Endothelial cell of umbilical vein (primary cell): ENCODE results near the gene ERGIC1. TPM values are rescaled to one million over a fixed set of nuclear protein-coding genes. Genes with fewer than 3 reads are reported as not detected.

ENCODE experiments used
- BruUV-seq: library from RNA; stranded (reverse); fragments of 400-500 nt; replicated peaks from 2 replicates; lab custom pipeline; 2021; lab: Mats Ljungman, UMichigan
- CTCF ChIA-PET: fragments of 300-600, 350-600 bp; sonication (Branson Sonifier 250); formaldehyde crosslinking; loops from one replicate; lab custom pipeline; 2021; ENCODE audit warnings: antibody characterized with exemption, inconsistent platforms; lab: Charles Lee
- POLR2A ChIA-PET: fragments of 300-600, 350-600 bp; sonication (Branson Sonifier 250); formaldehyde crosslinking; loops from one replicate; lab custom pipeline; 2021; ENCODE audit warnings: antibody characterized with exemption, inconsistent platforms; lab: Charles Lee
- DNase-seq: peaks from one replicate; pipeline ENCODE4 v3.0.0-alpha.2; 2011; ENCODE audit warnings: low read depth, low spot score
- FAIRE-seq: peaks from 2 replicates; lab custom pipeline; 2011; peaks lifted over from hg19 to GRCh38; lab: Jason Lieb, UNC
- H2AFZ ChIP-seq: 2 replicates; pipeline ENCODE4 v1.6.0; 2012; ENCODE audit warnings: low read depth, low read length, control low read depth, inconsistent platforms
- H3K27ac ChIP-seq: 2 replicates; pipeline ENCODE4 v1.5.1; 2011; ENCODE audit warnings: low read depth, mild to moderate bottlenecking, control low read depth, low read length, moderate library complexity; ENCODE audit not compliant: insufficient read depth
- H3K27me3 ChIP-seq, 2 experiments: 2 replicates each; pipeline versions ENCODE4 v1.6.0 to v1.6.1; 2011; ENCODE audit warnings: low read length in 2 of 2, mixed read lengths in 1 of 2; ENCODE audit not compliant: control insufficient read depth in 2 of 2, insufficient read depth in 2 of 2
- H3K36me3 ChIP-seq, 2 experiments: 2 replicates in 1 of 2; 3 replicates in 1 of 2; pipeline ENCODE4 v1.5.1; 2011; ENCODE audit warnings: low read length in 2 of 2, mild to moderate bottlenecking in 1 of 2, moderate library complexity in 1 of 2; ENCODE audit not compliant: control insufficient read depth in 2 of 2, insufficient read depth in 2 of 2; ENCODE audit errors: extremely low read depth in 1 of 2
- H3K4me1 ChIP-seq: 3 replicates; pipeline ENCODE4 v1.5.1; 2011; ENCODE audit warnings: mild to moderate bottlenecking, low read length; ENCODE audit not compliant: control insufficient read depth, insufficient read depth; ENCODE audit errors: extremely low read depth
- H3K4me2 ChIP-seq: 2 replicates; pipeline ENCODE4 v1.6.1; 2011; ENCODE audit warnings: low read length, control low read depth, mixed read lengths; ENCODE audit not compliant: insufficient read depth
- H3K4me3 ChIP-seq, 3 experiments: fragments of 200-600 bp in 1 of 3; sonication (generic), shearing (Covaris generic) in 1 of 3; replicated peaks in 1 of 3; 2 replicates each; pipeline ENCODE4 v1.5.1; 2011 to 2016; ENCODE audit warnings: control low read depth in 3 of 3, low read length in 3 of 3, mild to moderate bottlenecking in 2 of 3, inconsistent platforms in 1 of 3, low read depth in 1 of 3, moderate library complexity in 1 of 3; ENCODE audit not compliant: insufficient read depth in 1 of 3
- H3K79me2 ChIP-seq: 2 replicates; pipeline ENCODE4 v1.6.0; 2012; ENCODE audit warnings: low read length, inconsistent platforms; ENCODE audit not compliant: control insufficient read depth, insufficient read depth
- H3K9ac ChIP-seq: replicated peaks from 2 replicates; pipeline ENCODE3; 2011; ENCODE audit warnings: low read length, control low read depth; ENCODE audit not compliant: insufficient read depth; ENCODE audit errors: extremely low read depth
- H3K9me1 ChIP-seq: replicated peaks from 3 replicates; pipeline ENCODE4 v1.6.0; 2011; ENCODE audit warnings: mild to moderate bottlenecking, low read length; ENCODE audit not compliant: control insufficient read depth, insufficient read depth; ENCODE audit errors: extremely low read depth
- H3K9me3 ChIP-seq: replicated peaks from 2 replicates; pipeline ENCODE4 v1.5.1; 2012; ENCODE audit warnings: low read length, inconsistent platforms; ENCODE audit not compliant: control insufficient read depth, insufficient read depth
- H4K20me1 ChIP-seq: replicated peaks from 2 replicates; pipeline ENCODE3; 2011; ENCODE audit warnings: mild to moderate bottlenecking, low read length; ENCODE audit not compliant: control insufficient read depth, insufficient read depth; ENCODE audit errors: extremely low read depth
- EZH2 ChIP-seq: IDR thresholded peaks from 2 replicates; pipeline ENCODE4 v1.6.1; 2012; ENCODE audit warnings: borderline replicate concordance, low read depth, mild to moderate bottlenecking, moderate library complexity, low read length, inconsistent platforms; ENCODE audit not compliant: severe bottlenecking
- GATA2 ChIP-seq: IDR thresholded peaks from 2 replicates; pipeline ENCODE4 v1.7.0; 2011; ENCODE audit warnings: low read depth, mild to moderate bottlenecking, moderate library complexity, mixed read lengths, low read length; ENCODE audit not compliant: insufficient read length, insufficient read depth
- MYC ChIP-seq: IDR thresholded peaks from one replicate; pipeline ENCODE4 v1.6.1; 2011; ENCODE audit warnings: mild to moderate bottlenecking, low read depth, low read length
- POLR2A ChIP-seq: IDR thresholded peaks from 2 replicates; pipeline ENCODE4 v1.6.1; 2012; ENCODE audit warnings: low read depth, mild to moderate bottlenecking, control low read depth, low read length
- dilution Hi-C: fragments of 300-500 bp; cut with MboI; formaldehyde crosslinking; loops from one replicate; pipeline ENCODE4 v1.15.0; 2019; ENCODE audit warnings: low sequenced_read_pairs; ENCODE audit not compliant: extremely low pct_ligation_motif_present
- intact Hi-C: fragments of 100-400 bp; cut with micrococcal nuclease; formaldehyde crosslinking; loops from one replicate; pipeline ENCODE4 v1.10.0; 2022
- polyA plus RNA-seq, 4 experiments: library from polyadenylated mRNA; depleted of rRNA in 3 of 4; stranded (reverse) in 3 of 4; unstranded in 1 of 4; fragments of >200 nt; gene quantifications; 2 replicates each; pipeline versions ENCODE4 v1.2.1 to v1.2.3, GENCODE V29; 2011 to 2012; ENCODE audit warnings: missing spikeins in 1 of 4
- total RNA-seq: library from RNA; stranded (reverse); gene quantifications from 2 replicates; pipeline ENCODE4 v1.2.3, GENCODE V29; 2021
- TF ChIP-seq, protein P1 (sequence below): IDR thresholded peaks from 2 replicates; pipeline ENCODE4 v1.6.1; 2011; ENCODE audit not compliant: insufficient read depth, insufficient read length
- TF ChIP-seq, protein P2 (sequence below), 2 donors: IDR thresholded peaks; 1 replicate in 1 of 2; 2 replicates in 1 of 2; pipeline ENCODE4 v1.5.1; 2011; ENCODE audit warnings: low read length in 2 of 2, mild to moderate bottlenecking in 2 of 2, moderate library complexity in 2 of 2, control low read depth in 1 of 2, inconsistent platforms in 1 of 2, low read depth in 1 of 2; ENCODE audit not compliant: insufficient read depth in 1 of 2; ENCODE audit errors: extremely low read depth in 1 of 2

ERGIC1 gene
- total and polyA plus RNA-seq, 2 donors (not counting 3 experiments of a cell fraction or from before 2014, with no cell fraction given) = 105 to 109 TPM

DNA sequence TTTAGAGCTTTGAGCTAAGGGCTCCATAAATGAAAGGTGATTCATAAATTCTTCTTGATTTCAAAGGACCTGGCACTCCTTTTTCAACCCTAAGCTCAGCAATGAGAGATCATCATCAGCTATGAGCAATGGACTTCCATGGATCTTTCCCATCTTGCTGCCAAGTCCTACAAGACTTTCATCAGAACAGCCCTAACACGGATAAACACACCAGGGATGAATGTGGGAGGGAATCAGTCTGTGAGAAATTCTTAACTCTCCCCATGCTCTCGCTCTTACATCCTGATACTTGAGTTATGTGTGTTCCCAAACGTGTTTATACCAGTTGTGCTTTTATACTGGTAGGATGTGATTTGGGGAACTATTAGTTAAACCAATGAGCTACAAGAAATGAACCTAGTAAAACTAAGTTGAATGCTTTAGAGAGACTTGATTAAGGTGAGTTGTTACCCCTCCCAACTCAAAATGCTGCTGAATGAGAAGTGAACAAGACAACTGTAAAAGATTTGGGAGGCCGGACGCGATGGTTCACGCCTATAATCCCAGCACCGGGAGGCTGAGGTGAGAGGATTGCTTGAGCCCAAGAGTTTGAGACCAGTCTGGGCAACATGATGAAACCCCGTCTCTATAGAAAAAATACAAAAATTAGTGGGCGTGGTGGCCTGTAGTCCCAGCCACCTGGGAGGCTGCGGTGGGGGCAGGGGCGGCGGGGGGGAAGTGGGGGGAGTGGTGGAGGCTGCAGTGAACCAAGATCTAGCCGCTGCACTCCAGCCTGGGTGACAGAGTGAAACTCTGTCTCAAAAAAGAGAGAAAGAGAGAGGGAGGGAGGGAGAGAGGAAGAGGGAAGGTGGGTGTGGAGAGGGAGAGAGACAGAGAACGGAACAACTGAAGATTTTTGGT is 120.0 kb downstream of the ERGIC1 start:
- no peaks in the 10 kb centered on the region for H4K20me1 ChIP-seq
- no peak overlapping the region for H3K27ac ChIP-seq
- no peaks in the 10 kb centered on the region for H3K27me3 ChIP-seq
- DNase-seq (no peak), FAIRE-seq (peak; percentile 66)
- TF ChIP-seq, protein P1, sequence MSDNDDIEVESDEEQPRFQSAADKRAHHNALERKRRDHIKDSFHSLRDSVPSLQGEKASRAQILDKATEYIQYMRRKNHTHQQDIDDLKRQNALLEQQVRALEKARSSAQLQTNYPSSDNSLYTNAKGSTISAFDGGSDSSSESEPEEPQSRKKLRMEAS = no peak
- no peak for TF ChIP-seq MYC
- no peak for TF ChIP-seq EZH2
- TF ChIP-seq, protein P2, sequence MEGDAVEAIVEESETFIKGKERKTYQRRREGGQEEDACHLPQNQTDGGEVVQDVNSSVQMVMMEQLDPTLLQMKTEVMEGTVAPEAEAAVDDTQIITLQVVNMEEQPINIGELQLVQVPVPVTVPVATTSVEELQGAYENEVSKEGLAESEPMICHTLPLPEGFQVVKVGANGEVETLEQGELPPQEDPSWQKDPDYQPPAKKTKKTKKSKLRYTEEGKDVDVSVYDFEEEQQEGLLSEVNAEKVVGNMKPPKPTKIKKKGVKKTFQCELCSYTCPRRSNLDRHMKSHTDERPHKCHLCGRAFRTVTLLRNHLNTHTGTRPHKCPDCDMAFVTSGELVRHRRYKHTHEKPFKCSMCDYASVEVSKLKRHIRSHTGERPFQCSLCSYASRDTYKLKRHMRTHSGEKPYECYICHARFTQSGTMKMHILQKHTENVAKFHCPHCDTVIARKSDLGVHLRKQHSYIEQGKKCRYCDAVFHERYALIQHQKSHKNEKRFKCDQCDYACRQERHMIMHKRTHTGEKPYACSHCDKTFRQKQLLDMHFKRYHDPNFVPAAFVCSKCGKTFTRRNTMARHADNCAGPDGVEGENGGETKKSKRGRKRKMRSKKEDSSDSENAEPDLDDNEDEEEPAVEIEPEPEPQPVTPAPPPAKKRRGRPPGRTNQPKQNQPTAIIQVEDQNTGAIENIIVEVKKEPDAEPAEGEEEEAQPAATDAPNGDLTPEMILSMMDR (IDR thresholded peaks at IDR 0.05; ENCODE audit: extremely low read depth in 1 of 2, insufficient read depth in 1 of 2, low read depth in 1 of 2, low read length in 2 of 2) = no peak
- TF ChIP-seq GATA2 = no peak
- TF ChIP-seq POLR2A = no peak
- no peaks in the 10 kb centered on the region for H3K9me3 ChIP-seq
- dilution Hi-C loops (no loop called here), intact Hi-C loops (no loop called here)
- BruUV-seq = no TSS peak
- H3K9me1 ChIP-seq = no peaks in the 10 kb centered on the region
- H3K4me1 ChIP-seq = peaks cover 14% of the 10 kb centered on the region
- H3K9ac ChIP-seq = no peak overlapping the region
- ChIA-PET POLR2A (interaction anchor here (1.1 kb wide), 1 partner anchor 183 kb away, joined by 3 read pairs; the partner anchor contains the start of gene DUSP1), CTCF (interaction anchor here (1.0 to 2.8 kb wide), 6 partner anchors 11 to 239 kb away, joined by 3 to 13 read pairs (median 4); no protein-coding TSS in a partner anchor)
- H3K36me3 ChIP-seq = peaks cover 0 to 11% of the 10 kb centered on the region in 2 experiments
- H2AFZ ChIP-seq = no peak overlapping the region
- H3K4me3 ChIP-seq = no peak overlapping the region
- no peak overlapping the region for H3K4me2 ChIP-seq
- no peaks in the 10 kb centered on the region for H3K79me2 ChIP-seq
